RCC 7860 (cell line): ENCODE results near the gene FIBCD1.
"Not testable (repeated sequence)": the region's sequence is repeated elsewhere in the genome, so short reads cannot be mapped to it uniquely, and the experiment has no call there.

ENCODE experiments used
- DNase-seq: peaks from one replicate; pipeline ENCODE4 v3.0.0-alpha.2; 2015; ENCODE audit warnings: low spot score
- FAIRE-seq: peaks from 2 replicates; lab custom pipeline; 2012; peaks lifted over from hg19 to GRCh38; lab: Jason Lieb, UNC

The FIBCD1 gene

DNA sequence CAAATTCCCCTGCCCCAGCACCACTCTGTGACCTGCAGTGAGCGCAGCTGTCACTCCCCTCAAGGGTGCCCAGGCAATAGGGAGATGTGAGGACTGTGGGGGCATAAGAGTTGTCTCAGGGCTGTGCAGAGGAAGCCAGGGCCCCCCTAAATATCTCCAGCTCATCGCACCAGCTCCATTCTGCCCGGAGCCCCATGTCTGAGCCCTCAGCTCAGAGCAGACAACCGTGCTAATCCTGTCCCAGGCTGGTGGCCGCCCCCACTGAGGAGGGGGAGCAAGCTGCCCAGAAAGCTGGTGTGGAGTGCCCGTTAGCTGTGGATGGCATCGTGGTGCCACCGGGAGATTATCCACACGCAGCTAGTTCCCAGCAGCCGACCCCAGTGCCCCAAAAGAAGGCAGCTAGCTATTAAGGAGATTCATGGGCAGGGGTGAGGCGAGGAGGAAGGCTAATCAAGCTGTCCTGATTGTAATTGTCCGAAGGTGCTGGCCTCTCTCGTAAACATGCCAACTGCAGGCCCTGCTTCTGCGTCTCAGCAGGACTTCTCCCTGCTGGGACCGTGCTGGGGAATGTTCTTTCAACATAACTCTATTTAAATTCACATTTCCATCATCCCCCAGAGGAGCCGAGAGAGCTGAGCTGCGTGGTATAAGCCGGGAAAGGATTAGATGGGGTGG lies 17.0 kb upstream of the FIBCD1 start:
- FAIRE-seq (no peak), DNase-seq (no peak)

DNA sequence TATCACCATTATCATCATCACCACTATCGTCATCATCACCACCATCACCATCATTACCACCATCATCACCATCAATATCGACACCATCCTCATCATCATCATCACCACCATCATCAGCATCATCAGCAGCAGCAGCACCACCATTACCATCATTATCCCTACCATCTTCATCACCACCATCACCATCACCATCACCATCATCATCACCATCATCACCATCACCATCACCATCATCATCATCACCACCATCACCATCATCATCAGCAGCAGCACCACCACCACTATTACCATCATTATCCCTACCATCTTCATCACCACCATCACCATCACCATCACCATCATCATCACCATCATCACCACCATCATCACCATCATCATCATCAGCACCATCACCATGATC lies 15.9 kb upstream of the FIBCD1 start:
- not testable (repeated sequence) for FAIRE-seq, DNase-seq

DNA sequence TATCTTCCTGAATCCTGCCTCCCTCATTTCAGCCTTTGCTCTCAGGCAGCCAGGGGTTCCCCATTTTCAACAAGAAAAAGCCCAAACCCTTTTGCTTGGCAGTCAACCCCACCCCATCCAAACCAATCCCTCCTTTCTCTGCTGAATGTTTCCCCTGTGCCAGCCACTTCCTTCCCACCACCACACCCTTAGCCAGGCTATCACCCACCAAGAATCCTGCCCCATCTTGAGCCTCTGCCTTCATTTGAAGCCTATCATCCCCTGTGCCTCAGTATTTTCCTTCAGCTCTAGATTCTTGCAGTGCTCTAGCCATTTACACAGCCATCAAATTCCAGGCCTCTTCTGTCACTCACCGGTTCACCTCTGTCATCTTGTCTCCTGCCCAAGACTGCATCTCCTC lies 15.3 kb upstream of the FIBCD1 start:
- FAIRE-seq, result no peak
- no peak for DNase-seq

DNA sequence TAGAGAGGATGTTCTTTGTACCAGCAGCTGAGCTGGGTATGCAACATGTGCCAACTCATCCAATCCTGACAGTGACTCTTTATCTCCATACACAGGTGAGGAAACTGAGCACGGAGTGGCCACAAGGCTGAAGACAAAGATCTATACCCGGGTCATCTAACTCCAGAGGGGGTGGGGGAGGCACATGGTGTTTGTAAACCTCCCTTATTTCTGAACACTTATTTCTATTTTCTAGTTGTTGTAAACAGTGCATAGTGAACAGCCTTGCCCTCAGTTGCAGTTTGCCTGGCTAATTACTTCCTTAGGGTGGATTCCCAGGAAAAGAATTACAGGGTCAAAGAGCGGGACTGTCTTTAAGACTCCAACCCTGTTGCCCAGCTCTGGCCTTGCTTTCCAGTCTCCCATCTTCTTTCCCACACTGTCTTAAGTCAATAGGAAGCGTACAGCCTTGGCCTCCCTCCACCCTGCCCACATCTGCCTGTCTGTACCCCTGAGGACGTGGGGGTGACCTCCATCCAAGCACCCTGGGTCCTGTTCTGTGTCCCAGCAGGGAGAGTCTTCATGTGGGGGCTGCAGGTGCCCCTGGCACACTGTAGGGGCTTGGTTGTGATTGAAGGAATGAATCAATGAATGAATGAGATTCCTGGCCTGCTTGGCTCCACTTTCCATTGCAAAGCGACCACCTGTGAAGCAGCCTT lies 13.2 kb upstream of the FIBCD1 start:
- no peak for DNase-seq
- no peak for FAIRE-seq

DNA sequence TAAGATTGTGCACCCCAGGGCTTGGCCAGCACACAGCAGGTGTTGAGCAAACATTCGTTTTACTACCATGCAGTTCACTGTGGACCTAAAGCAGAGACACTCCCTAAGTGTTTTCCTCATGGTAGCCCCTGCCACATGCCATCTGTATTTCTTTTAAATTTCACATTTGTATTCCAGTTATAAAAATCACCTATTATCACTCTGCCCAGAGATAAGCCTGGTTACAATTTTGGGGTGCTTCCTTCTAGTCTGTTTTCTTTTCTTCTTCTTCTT lies 10.9 kb upstream of the FIBCD1 start:
- no peak for FAIRE-seq
- no peak for DNase-seq

DNA sequence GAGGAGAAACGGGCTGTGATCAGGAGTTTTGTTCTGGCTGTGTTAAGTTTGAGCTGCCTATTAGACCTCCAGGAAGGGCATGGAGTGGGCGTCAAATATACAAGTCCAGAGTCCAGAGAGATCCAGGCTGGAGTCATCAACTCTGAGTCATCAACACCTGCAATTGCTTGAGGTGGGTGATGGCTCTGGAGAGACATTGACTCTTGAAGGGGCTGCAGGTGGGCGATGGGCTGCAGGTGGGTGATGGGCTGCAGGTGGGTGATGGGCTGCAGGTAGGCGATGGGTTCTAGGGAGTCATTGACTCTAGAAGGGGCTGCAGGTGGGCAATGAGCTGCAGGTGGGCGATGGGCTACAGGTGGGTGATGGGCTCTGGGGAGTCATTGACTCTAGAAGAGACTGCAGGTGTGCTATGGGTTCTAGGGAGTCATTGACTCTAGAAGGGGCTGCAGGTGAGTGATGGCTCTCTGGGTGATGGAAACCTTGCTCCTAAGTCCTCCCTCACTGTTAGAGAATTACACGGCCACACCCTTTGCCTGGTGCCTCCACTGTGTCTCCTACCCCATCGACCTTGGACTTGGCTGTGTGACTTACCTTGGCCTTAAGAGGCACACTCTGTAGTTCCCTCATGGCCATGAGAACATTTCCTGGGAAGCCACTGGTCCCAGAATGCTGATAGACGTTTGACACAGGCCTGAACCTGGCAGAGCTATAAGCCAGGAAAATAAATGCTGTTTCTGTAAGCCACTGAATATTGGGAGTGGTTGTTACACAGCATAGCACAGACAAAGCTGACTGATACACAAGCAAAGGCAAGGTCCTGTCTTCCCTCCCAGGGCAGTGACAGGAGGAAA lies 10.4 kb upstream of the FIBCD1 start:
- DNase-seq, result no peak
- no peak for FAIRE-seq

DNA sequence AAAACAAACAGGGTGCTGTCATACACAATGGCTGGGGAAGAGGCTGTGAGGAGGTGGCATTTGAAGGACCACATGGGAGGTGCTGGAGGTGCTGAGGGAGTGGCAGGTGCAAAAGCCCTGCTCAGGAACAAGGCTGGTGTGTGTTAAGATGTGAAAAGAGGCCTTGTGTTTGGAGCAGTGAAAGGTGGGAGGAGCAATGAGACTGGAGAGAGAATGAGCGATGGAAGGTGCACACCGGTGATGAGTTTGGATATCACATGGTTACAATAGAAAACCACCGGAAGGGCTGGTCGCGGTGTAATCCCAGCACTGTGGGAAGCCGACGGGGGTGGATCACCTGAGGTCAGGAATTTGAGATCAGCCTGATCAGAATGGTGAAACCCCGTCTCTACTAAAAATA lies 9.2 kb upstream of the FIBCD1 start:
- no peak for DNase-seq
- FAIRE-seq, result no peak

DNA sequence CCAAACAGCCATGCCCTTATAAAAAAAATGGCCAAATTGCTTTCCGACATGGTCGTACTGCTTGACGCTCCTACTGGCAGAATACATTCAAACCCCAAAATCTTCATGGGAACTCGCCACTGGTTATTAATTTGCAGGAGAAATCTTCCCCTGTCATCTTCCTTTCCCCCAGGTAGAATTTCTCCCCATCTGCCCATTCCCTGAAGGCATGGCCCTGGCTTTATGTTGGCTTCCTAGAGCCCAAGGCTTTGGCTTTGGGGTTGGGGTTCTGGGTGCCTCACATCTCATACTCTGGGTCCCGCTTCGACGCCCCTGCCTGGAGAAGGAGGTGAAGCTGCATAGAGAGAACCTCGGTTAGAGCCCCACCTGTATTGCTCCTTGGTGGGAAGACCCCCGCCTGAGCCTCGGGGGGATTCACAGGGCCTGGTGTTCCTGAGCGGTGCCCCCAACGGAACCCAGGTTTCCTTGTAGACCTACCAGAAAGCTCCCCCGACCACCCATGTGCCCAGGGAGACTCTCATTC lies 8.6 kb upstream of the FIBCD1 start:
- DNase-seq (no peak), FAIRE-seq (no peak)

DNA sequence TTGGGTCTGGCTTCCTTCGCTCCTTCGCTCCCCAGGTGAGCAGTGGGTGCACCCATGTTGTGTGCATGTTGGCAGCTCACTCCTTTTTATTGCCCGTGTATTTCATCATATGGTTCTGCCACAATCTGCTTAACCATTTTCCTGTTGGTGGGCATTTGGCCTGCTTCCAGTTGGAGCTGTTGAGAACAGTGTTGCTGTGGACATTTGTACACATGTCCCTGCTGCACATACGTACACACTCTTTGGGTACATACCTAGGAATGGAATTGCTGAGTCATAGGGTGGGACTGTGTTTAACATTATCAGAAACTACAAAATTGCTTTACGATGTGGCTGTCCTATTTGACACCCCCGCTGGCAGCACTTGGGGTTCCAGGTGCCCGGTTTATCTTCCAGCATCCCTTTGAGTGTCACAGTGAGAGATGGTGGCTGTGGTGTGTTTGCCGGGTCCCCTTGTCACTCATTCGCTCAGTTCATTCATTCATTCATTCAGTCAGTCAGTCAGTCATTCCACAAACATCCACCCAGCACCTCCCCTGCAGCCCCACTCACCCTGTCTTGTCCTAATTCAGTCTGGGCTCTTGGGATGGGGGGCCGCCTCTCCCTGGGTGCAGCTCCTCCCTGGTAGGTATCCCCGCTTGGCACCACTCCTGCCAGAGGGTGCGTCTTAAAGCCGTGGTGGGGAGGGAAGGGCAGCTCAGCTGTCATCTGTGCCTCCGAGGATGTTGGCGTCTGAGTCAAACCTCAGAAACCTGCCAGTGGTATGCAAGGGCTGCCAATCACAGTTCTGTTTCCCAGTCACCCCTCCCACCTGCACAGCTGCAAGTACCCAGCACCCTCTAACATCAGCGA lies 7.9 kb upstream of the FIBCD1 start:
- DNase-seq (peak; percentile 25), FAIRE-seq (no peak)

DNA sequence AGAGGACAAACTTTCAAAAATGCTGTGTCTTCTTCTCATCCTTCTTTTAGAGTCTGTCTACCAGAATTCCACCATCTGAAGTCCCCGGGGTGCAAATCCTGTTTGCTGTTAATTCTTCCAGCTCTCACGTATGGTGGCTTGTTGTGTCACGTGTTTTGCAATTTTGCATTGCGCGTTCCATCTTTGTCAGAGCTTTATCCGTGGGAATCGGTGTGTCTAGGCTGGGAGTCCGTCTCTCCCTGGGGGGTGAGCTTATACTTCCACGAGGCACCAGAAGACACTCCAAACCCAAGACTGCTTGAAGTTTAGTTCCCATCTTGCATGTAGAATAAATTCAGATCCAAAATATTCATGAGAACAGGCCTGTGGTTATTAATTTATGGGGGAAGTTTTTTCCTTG lies 6.1 kb upstream of the FIBCD1 start:
- DNase-seq (no peak), FAIRE-seq (no peak)

DNA sequence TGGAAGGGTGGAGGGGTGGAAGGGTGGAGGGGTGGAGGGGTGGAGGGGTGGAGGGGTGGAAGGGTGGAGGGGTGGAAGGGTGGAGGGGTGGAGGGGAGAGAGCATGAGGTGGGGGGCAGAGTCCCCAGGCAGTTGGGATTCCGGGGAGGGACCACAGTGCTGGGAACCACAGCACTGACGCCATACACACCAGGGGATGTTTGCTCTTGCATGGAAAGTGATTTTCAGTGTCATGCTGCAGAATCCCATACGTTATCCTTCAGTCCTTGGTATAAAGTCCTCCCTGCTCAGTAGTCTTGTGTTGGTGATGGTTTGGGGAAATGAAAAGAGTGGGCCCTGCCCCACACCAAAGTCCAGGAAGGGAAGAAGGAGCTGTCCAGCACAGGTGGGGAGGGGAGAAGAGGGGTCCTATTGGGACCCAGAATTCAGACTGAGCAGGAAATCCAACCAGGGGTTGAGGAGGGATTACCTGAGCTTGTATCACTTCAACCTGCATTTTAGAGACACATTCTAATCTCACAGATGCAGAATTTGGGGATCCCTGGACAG lies 5.5 kb upstream of the FIBCD1 start:
- no peak for FAIRE-seq
- no peak for DNase-seq

DNA sequence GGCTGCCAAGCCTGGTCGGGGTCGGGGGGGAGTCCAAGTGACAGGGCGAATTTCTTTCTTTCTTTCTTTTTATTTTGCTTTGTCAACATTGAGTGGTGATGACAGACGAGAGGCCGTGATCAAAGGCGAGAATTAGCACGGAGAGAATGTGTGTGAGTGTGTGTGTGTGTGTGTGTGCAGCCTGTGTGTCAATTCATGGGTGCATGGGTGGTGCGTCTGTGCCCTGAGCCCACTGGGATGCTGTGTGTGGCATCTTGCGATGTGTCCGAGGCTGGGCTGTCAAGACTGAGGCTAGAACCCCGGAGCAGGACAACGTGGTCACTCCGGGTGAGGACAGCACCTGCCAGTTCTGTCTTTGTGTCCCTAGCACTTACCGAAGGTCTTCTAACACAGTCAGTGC lies 4.7 kb upstream of the FIBCD1 start:
- FAIRE-seq, result no peak

DNA sequence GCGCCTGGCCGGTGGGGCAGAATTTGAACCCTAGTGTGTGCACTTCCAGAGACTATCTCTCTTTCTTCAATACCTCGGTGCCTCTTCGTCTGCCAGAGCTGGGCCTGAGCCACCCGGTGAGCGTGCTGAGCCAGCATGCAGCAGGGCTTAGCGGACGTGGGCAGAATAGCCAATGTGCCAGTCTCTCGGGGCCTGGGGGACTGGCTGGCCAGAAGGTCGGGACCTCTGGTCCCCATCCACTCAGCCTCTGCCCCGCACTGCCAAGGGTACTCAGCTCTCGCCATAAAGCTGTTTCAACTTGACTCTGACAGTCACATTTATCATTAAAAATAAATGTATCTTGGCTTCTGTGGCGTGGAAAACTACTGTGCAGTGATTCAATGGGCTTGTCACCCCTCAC lies 4.2 kb upstream of the FIBCD1 start:
- DNase-seq (no peak), FAIRE-seq (no peak)

More for the DNA sequence above, 4.7 kb upstream of the FIBCD1 start:
- no peak for DNase-seq

DNA sequence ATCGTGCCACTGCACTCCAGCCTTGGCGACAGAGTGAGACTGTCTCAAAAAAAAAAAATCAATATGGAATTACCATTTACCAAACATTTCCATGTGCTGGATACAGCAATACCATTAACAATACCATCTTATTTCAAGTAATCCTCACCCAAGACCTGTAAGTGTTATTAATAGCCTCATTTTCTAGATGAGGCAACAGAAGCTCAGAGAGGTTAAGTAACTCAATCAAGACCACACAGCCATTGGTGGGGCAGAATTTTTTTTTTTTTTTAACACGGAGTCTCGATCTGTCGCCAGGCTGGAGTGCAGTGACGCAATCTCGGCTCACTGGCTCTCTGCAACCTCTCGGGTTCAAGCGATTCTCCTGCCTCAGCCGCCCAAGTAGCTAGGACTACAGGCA lies 3.6 kb upstream of the FIBCD1 start:
- DNase-seq (no peak), FAIRE-seq (no peak)

DNA sequence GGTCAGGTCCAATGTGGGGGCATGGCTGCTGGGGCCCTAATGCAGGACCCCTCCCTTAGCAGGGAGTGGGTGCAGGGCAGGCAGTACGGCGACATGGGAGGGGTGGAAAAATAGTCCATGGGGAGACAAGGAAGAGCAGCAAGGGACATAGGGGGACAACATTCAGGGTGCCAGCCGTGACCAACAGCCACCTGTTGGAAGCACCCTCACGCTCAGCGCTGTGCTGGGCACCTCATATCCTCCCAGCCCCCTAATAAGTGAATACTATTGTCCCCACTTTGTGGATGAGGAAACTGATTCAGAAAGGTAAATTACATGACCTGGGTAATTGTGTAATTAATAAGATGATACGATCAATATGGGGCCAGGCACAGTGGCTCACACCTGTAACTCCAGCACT lies 3.0 kb upstream of the FIBCD1 start:
- FAIRE-seq, result no peak

DNA sequence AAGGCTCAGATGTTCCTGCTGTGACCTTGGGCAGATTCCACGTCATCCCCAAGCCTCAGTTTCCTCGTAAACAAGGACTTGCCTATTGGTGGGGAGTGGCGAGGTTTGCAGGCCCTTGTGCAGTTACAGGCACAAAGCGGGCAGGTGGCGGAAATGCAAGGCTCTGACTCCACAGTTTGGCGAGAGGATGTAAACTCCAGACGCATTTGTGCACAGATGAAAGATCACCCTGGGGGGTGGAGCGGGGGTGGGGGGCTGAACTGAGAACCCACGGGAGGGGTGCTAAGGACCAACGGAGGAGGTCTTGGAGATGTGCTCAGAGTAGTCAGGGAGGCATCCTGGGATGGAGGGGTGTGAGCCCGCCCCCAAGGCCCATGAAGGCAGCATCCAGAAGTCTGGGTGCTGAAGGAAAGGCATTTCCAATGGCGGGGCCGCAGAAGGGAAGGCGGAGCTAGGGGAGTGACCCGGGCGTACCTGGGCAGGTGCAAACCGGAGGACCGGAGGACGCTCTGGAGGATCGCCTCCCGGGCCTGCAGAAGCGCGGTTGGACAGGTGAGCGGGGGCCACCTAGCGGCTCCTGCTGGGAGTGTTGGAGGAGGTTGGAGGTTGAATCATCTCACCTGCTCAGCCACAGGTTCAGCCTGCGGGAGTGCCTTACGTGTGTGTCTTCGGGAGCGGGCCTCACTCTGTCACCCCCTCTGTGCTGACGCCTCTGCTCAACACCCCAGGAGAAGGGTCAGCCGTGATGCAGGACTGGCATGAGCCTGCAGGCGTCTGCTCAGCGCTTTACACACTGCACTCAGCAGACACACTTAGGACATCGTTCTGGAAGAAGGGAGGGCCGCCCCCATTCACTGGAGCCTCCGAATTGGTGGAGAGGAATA lies 1.9 kb upstream of the FIBCD1 start:
- FAIRE-seq (no peak), DNase-seq (peak; percentile 36)

More for the DNA sequence above, 3.0 kb upstream of the FIBCD1 start:
- DNase-seq, result no peak

DNA sequence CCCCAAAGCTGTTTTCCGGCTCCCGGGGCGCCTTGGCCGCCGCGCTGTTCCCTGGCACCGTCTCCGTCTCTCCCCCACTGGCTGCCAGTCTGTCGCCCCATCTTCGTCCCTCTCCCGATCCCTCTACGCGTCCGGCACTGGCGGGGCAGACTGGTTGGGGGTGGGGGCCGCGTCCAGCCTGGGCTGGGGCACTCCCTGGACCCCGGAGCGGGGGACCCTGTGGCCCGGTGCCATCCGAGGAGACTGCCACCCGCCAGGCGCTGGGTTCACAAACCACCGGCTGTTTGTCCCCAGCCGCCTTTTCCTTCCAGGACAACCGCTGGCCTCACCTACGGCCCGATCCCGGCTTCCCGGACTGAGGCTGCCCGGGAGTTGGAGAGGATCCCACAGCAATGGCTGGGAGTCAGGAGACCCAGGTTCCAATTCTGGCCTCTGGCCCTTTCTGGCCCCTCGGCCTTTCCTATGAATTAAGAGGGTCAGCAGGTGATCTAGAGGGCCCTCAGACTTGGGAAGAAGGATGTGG lies 1.0 kb upstream of the FIBCD1 start:
- DNase-seq (no peak), FAIRE-seq (no peak)

DNA sequence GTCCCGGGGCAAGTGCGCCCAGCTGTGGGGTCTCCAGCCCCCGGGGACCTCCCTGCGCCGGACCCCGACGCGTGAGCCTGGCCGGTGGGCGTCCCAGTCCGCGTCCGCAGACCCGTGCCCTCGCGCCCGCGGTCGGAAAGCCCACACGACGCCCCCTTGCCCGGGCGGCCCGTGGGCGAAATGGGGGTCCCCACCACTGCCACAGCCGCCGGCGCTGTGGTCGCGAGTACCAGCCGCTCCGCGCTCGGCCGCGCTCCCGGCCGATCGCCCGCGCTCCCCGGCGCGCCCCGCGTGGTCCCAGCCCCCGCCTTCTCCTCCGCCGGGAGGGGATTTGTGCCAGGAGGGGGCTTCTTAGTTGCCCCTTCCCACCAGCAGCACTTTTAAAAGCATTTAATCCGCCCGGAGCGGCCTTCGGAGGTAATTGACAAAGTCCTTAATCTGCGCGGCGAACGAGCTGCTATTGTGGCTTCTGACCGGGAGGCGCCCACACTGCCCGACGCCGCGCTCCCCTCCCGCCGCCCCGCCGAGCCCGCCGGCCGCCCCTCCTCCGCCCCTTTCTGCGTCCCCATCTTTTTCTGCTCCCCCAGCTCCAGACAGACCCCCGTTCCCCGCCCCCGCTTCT lies 469 bp upstream of the FIBCD1 start:
- no peak for DNase-seq
- FAIRE-seq, result no peak

DNA sequence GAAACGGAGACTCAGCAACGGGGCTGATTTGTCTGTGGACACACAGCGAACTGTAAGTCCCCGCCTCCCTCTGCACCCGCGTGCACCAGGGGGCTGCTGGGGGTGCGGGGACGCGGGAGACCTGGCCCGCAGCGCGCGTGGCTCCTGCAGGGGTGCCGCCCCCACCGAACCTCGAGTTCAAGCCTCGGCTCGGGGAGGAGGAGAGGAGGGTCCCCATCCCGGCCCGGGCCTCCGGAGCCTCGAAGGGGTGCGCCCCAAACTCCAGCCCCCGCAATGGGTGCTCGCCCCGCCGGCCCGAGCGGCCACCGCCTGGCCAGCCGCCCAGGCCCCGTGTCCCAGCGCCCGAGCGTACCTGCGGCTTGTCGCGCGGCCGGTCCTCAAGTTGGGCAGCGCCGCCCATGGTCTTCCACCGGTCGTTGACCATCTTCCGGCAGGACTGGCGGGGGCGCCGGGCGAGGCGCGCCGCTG lies 829 bp downstream of the FIBCD1 start:
- DNase-seq (no peak), FAIRE-seq (no peak)
